ENCODE data around the gene SPEF1.

SPEF1 gene

DNA sequence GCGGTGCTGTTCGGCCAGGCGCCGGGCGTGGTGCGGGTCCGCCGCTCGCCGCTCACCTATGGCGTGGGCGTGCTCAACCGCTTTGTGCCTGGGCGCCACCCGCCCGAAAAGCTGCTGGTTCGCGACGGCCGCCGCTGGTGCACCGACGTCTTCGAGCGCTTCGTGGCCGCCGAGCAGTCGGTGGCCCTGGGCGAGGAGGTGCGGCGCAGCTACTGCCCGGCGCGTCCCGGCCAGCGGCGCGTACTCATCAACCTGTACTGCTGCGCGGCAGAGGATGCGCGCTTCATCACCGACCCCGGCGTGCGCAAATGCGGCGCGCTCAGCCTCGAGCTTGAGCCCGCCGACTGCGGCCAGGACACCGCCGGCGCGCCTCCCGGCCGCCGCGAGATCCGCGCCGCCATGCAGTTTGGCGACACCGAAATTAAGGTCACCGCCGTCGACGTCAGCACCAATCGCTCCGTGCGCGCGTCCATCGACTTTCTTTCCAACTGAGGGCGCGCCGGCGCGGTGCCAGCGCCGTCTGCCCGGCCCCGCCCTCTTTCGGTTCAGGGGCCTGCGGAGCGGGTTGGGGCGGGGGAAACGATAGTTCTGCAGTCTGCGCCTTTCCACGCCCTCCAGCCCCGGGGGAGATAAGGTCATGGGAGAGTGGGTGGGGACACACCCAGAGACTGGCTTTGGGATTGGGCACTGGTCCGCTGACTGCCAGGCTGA is 29.4 kb downstream of the SPEF1 start:
- no peak overlapping the region for H3K4me3 ChIP-seq (ENCODE audit: low read length)
- TF ChIP-seq, protein P1, sequence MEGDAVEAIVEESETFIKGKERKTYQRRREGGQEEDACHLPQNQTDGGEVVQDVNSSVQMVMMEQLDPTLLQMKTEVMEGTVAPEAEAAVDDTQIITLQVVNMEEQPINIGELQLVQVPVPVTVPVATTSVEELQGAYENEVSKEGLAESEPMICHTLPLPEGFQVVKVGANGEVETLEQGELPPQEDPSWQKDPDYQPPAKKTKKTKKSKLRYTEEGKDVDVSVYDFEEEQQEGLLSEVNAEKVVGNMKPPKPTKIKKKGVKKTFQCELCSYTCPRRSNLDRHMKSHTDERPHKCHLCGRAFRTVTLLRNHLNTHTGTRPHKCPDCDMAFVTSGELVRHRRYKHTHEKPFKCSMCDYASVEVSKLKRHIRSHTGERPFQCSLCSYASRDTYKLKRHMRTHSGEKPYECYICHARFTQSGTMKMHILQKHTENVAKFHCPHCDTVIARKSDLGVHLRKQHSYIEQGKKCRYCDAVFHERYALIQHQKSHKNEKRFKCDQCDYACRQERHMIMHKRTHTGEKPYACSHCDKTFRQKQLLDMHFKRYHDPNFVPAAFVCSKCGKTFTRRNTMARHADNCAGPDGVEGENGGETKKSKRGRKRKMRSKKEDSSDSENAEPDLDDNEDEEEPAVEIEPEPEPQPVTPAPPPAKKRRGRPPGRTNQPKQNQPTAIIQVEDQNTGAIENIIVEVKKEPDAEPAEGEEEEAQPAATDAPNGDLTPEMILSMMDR (conservative IDR thresholded peaks at IDR 0.05; ENCODE audit: low read length) = no peak
- no peak for DNase-seq (ENCODE audit: low read depth)

DNA sequence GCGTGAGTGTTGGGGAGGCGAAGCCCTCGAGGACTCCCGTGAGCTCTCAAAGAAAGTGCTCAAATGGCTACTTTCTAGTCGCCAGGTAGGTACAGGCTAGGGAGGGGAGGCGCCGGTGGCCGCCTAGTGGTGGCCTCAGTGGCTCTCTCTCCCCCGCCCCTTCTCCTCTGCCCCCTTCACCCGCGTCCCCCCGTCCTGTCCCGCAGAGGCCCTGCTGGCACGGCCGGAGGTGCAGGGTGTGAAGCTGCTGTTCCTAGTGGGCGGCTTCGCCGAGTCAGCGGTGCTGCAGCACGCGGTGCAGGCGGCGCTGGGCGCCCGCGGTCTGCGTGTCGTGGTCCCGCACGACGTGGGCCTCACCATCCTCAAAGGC is 30.0 kb downstream of the SPEF1 start:
- no peak overlapping the region for H3K4me3 ChIP-seq (ENCODE audit: low read length)
- TF ChIP-seq, protein P1 (conservative IDR thresholded peaks at IDR 0.05; ENCODE audit: low read length) = no peak
- no peak for DNase-seq (ENCODE audit: low read depth)

DNA sequence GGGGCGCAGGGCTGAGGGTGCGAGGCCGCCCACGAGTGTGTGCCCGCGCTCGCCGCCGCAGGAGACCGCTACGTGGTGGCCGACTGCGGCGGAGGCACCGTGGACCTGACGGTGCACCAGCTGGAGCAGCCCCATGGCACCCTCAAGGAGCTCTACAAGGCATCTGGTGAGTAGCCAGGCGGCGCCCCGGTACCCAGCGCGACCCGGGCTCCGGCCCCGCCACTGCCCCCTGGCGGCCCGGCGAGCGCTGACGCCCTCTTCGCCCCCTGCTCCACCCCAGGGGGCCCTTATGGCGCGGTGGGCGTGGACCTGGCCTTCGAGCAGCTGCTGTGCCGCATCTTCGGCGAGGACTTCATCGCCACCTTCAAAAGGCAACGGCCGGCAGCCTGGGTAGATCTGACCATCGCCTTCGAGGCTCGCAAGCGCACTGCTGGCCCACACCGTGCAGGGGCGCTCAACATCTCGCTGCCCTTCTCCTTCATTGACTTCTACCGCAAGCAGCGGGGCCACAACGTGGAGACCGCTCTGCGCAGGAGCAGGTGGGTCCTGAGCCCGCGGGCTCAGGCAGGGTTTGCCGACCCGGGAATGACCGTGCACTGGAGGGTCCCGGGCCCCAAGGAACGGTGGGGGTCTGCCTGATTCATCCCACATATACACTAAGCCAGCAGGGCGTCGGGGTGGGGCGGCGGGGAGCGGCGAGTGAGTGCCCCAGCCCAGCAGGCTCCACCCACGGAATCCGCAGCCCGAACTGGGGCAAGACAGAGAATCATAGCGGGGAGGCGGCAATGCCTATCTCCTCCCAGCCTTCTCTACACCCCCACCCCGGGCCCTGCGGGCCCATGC is 31.3 kb downstream of the SPEF1 start:
- no peak for DNase-seq (ENCODE audit: low read depth)
- no peak overlapping the region for H3K4me3 ChIP-seq (ENCODE audit: low read length)
- TF ChIP-seq, protein P1 (conservative IDR thresholded peaks at IDR 0.05; ENCODE audit: low read length) = no peak

DNA sequence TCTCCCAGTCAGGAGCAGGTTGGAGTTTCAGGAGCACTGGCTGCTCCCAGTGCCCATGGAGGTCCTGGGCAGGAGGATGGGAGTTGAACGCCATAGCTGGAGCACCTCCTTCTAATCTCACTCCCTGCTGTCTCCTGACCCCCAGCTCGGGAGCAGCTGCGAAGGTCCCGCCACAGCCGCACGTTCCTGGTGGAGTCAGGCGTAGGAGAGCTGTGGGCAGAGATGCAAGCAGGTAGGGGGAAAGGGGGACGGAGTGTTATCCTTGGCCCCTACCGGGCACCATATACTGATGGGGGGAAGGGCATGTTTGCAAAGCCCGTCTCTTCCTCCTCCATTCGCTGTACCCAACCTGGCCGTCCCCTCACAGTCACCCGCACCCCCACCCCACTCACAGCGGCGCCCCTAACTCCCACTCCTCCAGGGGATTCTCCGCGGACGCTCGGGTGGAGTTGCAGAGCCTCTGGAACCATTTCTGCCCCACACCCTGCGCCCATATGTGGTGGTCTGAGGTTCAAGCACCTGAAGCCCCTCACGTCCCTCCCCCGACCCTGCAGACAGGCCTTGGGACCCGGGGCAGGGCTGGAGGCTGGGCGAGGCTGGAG is 32.1 kb downstream of the SPEF1 start:
- TF ChIP-seq, protein P1 (conservative IDR thresholded peaks at IDR 0.05; ENCODE audit: low read length) = no peak
- DNase-seq (ENCODE audit: low read depth) = no peak
- H3K4me3 ChIP-seq (ENCODE audit: low read length) = no peak overlapping the region

DNA sequence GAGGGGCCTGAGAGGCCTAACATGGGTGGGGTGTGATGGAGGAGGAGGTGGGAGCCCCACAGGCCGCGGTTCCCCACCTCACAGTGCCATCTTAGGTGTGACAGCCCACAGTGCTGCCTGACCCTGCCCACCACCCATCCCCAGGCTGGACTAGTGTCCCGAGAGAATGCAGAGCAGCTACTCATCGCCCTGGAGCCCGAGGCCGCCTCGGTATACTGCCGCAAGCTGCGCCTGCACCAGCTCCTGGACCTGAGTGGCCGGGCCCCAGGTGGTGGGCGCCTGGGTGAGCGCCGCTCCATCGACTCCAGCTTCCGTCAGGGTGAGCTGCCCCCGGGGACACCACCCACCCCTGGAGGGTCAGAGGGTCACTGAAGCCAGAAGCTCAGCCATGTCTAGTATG is 33.2 kb downstream of the SPEF1 start:
- TF ChIP-seq, protein P1 (conservative IDR thresholded peaks at IDR 0.05; ENCODE audit: low read length) = no peak
- H3K4me3 ChIP-seq (ENCODE audit: low read length) = no peak overlapping the region
- no peak for DNase-seq (ENCODE audit: low read depth)

DNA sequence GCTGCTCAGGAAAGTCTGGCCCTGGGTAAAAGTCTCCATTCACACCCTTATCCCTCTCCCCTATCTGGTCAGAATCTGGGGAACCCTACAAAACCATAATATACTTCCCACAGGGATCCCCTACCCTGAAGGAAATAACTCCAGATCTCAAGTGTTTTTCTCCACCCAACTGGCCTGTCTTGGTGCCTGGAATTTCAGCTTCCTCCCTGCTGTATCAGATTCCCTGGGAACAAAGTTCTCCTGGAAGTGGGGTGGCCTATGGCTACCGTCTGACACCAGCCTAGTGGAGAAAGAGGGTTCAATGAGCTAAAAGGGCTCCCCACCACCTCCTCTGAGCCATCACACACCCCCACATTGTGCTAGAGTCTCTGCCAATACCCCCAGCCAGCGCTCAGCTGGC is 33.8 kb downstream of the SPEF1 start:
- no peak for DNase-seq (ENCODE audit: low read depth)
- no peak overlapping the region for H3K4me3 ChIP-seq (ENCODE audit: low read length)
- TF ChIP-seq, protein P1 (conservative IDR thresholded peaks at IDR 0.05; ENCODE audit: low read length) = no peak
